ENCODE results near the gene DLX4.

GRCh38 chr17:49978501-49978900 lies 9.5 kb downstream of the DLX4 start:
- TF ChIP-seq EZH2 (IDR thresholded peaks at IDR 0.05; ENCODE audit: insufficient read depth, poor library complexity, severe bottlenecking) (no peak), EZH2phosphoT487 (IDR thresholded peaks at IDR 0.05; ENCODE audit: insufficient read depth, low read depth) (no peak)
